Breast epithelium (tissue), 4 donors: ENCODE measurements around the gene LZTS3. TPM values are rescaled to one million over a fixed set of nuclear protein-coding genes. Genes with fewer than 3 reads are reported as not detected.
"Not testable (repeated sequence)": the region's sequence is repeated elsewhere in the genome, so short reads cannot be mapped to it uniquely, and the experiment has no call there.

Experiments
- DNase-seq, 2 donors: peaks; one replicate each; pipeline ENCODE4 v3.0.0-alpha.2; 2019; ENCODE audit warnings: low spot score in 2 of 2
- H3K27ac ChIP-seq, 2 donors: fragments of 200-600 bp; sonication (generic) in 1 of 2; one replicate each; pipeline ENCODE4 v1.5.1; 2016 to 2019; ENCODE audit warnings: mild to moderate bottlenecking in 1 of 2
- H3K27me3 ChIP-seq, 2 donors: fragments of 200-600 bp; sonication (generic) in 1 of 2; one replicate each; pipeline versions ENCODE4 v1.5.1 to v1.6.0; 2017 to 2019; ENCODE audit warnings: control low read depth in 1 of 2, mild to moderate bottlenecking in 1 of 2
- H3K36me3 ChIP-seq: fragments of 200-600 bp; one replicate; pipeline ENCODE4 v1.5.1; 2019
- H3K4me1 ChIP-seq, 2 donors: fragments of 200-600 bp; sonication (generic); one replicate each; pipeline ENCODE4 v1.5.1; 2016 to 2019; ENCODE audit warnings: control low read depth in 1 of 2
- H3K4me3 ChIP-seq, 3 donors: fragments of 200-600 bp; sonication (generic); 1 replicate in 2 of 3; 2 replicates in 1 of 3; pipeline ENCODE4 v1.5.1; 2016 to 2019; ENCODE audit warnings: mild to moderate bottlenecking in 3 of 3, moderate library complexity in 2 of 3
- H3K9me3 ChIP-seq, 2 donors: fragments of 200-600 bp; sonication (generic) in 1 of 2; one replicate each; pipeline ENCODE4 v1.5.1; 2016 to 2019; ENCODE audit warnings: control low read depth in 1 of 2
- POLR2A ChIP-seq: fragments of 450-650 bp; IDR thresholded peaks from one replicate; pipeline ENCODE4 v1.6.1; 2016; ENCODE audit warnings: antibody characterized with exemption, mild to moderate bottlenecking, moderate library complexity
- POLR2AphosphoS5 ChIP-seq, 3 donors: sonication (generic); formaldehyde crosslinking; IDR thresholded peaks; one replicate each; pipeline ENCODE4 v1.6.1; 2017; ENCODE audit warnings: antibody characterized with exemption in 3 of 3
- intact Hi-C: fragments of 100-400 bp; cut with DNase I; formaldehyde crosslinking; loops from one replicate; pipeline ENCODE4 v1.15.1; 2023; ENCODE audit warnings: low total_unique reads
- total RNA-seq, 3 donors: library from RNA; depleted of rRNA; stranded (reverse); fragments of >200 nt; gene quantifications; one replicate each; pipeline ENCODE4 v1.1.0, GENCODE V29; 2016
- TF ChIP-seq, protein P1 (sequence below), 3 donors: fragments of 450-650 bp; IDR thresholded peaks; one replicate each; pipeline ENCODE4 v1.5.1; 2016 to 2017; ENCODE audit warnings: antibody characterized with exemption in 3 of 3, mild to moderate bottlenecking in 3 of 3, moderate library complexity in 3 of 3

The LZTS3 gene
- total RNA-seq, 3 donors from 2014 or later, result 9.3 to 12.1 (median 11.3) TPM

DNA sequence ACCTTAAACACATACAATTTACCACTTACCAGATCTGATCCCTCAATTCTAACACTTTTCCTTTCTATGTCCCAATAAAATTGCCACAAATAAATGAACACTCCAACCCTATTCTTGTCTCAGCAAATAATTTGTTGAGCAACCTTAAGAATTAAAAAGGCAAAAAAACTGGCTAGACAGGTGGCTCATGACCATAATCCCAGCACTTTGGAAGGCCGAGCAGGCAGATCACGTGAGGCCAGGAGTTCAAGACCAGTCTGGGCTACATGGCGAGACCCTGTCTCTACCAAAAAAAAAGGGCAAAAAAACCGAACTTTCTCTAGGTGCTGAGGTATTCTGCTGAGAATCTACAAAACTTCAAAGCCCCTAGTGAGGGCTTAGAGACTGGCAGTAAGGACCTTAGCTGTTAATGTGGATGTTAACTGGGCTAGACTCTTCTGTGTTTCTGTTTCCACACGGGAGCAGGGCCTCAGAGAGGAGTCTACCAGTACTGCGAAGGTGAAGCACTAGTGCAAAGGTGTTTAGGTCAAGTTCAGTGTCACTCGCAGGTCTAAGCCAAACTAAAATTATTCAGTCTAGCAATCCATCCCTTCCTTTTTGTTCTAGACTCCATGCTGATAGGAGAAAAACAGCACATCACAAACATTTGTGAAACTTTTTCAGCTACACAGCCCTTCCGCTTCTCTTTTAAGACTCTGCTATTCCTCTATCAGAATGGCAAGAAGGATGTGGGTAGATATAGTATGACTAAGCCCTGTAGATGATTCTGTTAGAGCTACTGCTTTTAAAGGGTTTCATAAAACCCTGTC is 16.3 kb downstream of the LZTS3 start:
- DNase-seq, result no peak
- intact Hi-C loops, result no loop called here
- Histone ChIP-seq H3K4me1 (peaks cover 15 to 19% of the 10 kb centered on the region in 2 donors), H3K27ac (peak overlapping the region in 1 of 2 donors; percentile 2), H3K9me3 (no peaks in the 10 kb centered on the region), H3K4me3 (peak overlapping the region in 1 of 3 donors; percentile 86), H3K36me3 (no peaks in the 10 kb centered on the region), H3K27me3 (no peaks in the 10 kb centered on the region)
- TF ChIP-seq POLR2AphosphoS5 (IDR thresholded peaks at IDR 0.05), result no peak
- TF ChIP-seq POLR2A, result no peak
- TF ChIP-seq, protein P1, sequence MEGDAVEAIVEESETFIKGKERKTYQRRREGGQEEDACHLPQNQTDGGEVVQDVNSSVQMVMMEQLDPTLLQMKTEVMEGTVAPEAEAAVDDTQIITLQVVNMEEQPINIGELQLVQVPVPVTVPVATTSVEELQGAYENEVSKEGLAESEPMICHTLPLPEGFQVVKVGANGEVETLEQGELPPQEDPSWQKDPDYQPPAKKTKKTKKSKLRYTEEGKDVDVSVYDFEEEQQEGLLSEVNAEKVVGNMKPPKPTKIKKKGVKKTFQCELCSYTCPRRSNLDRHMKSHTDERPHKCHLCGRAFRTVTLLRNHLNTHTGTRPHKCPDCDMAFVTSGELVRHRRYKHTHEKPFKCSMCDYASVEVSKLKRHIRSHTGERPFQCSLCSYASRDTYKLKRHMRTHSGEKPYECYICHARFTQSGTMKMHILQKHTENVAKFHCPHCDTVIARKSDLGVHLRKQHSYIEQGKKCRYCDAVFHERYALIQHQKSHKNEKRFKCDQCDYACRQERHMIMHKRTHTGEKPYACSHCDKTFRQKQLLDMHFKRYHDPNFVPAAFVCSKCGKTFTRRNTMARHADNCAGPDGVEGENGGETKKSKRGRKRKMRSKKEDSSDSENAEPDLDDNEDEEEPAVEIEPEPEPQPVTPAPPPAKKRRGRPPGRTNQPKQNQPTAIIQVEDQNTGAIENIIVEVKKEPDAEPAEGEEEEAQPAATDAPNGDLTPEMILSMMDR (IDR thresholded peaks at IDR 0.05), result no peak

DNA sequence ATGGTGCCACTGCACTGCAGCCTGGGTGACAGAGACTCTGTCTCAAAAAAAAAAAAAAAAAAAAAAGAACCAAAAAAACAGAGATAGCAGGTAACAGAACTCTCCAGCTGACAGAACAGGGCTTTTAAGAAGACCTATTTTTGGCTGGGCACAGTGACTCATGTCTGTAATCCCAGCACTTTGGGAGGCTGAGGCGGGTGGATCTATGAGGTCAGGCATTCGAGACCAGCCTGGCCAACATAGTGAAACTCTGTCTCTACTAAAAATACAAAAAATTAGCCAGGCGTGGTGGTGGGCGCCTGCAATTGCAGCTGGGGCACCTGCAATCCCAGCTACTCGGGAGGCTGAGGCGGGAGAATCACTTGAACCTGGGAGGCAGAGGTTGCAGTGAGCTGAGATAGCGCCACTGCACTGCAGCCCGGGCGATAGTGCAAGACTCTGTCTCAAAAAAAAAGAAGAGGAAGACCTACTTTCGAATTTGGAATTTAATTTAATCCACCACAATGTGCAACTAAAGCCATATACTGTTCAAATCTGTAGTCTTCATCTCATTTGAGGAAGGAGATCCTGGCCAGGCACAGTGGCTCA is 21.2 kb downstream of the LZTS3 start:
- H3K36me3 ChIP-seq, H3K4me1 ChIP-seq, intact Hi-C loops, H3K27ac ChIP-seq, H3K4me3 ChIP-seq, DNase-seq, H3K9me3 ChIP-seq, H3K27me3 ChIP-seq: not testable (repeated sequence)

DNA sequence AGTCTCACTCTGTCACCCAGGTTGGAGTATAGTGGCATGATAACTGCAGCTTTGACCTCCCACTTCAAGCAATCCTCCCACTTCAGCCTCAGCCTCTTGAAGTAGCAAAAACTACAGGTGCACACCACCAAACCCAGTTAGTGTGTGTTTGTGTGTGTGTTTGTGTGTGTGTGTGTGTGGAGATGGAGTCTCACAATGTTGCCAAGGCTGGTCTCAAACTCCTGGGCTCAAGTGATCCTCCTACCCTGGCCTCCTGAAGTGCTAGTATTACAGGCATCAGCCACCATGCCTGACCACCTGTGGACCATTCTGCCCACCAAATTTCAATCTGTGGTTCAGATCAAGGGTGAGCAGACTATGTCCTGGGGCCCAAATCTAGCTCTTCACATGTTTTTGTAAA is 22.4 kb downstream of the LZTS3 start:
- no peaks in the 10 kb centered on the region for H3K27me3 ChIP-seq
- no peak for DNase-seq
- intact Hi-C loops, result no loop called here
- H3K9me3 ChIP-seq, result no peaks in the 10 kb centered on the region
- TF ChIP-seq POLR2AphosphoS5 (IDR thresholded peaks at IDR 0.05) (no peak), POLR2A (no peak)
- TF ChIP-seq, protein P1 (IDR thresholded peaks at IDR 0.05), result no peak
- no peaks in the 10 kb centered on the region for H3K36me3 ChIP-seq
- no peak overlapping the region for H3K4me3 ChIP-seq
- H3K27ac ChIP-seq, result no peak overlapping the region
- H3K4me1 ChIP-seq, result no peaks in the 10 kb centered on the region

DNA sequence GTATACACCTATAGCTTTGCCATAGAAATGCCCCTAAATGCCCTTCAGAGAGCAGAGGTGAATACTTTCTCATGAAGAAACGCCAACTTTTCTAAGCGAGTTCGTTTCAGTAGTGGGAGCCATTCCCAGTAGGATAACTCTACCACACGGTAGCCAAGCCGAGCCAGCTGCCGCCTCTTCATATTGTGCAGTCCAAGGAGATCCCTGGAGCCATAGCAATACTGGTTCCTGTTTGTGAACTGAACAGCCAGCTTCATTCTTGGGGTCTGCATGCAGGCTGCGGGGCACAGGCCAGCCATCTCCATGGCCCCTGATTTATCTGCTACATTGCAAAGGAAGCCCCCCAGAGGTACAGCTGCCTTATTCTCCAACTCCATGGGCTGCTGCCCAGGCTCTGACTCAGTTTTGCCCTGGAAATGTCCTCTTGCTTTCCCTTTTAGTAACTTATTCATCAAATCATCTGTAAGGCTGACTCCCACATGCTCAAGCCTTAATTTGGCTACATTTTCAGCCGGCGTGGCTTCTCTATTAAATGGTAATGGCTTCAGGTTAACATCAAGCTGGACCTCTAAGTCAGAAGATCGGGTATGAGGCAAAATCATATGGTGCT is 26.5 kb downstream of the LZTS3 start:
- H3K36me3 ChIP-seq, result no peaks in the 10 kb centered on the region
- no peak overlapping the region for H3K4me3 ChIP-seq
- no peaks in the 10 kb centered on the region for H3K27me3 ChIP-seq
- no peaks in the 10 kb centered on the region for H3K9me3 ChIP-seq
- no peak for DNase-seq
- TF ChIP-seq POLR2AphosphoS5 (IDR thresholded peaks at IDR 0.05), result no peak
- TF ChIP-seq POLR2A, result no peak
- TF ChIP-seq, protein P1 (IDR thresholded peaks at IDR 0.05), result no peak
- H3K4me1 ChIP-seq, result no peaks in the 10 kb centered on the region
- intact Hi-C loops, result no loop called here
- H3K27ac ChIP-seq, result no peak overlapping the region

DNA sequence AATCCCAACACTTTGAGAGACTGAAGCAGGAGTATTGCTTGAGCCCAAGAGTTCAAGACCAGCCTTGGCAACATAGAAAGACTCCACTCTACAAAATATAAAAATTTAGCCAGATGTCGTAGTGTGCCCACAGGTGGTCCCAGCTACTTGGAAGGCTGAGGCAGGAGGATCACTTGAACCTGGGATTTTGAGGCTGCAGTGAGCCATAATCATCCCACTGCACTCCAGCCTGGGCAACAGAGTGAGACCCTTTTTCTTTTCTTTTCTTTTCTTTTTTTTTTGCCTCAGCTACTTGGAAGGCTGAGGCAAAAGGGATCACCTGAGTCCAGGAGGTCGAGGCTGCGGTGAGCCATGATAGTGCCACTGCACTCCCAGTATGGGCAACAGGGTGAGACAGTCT is 31.6 kb downstream of the LZTS3 start:
- Histone ChIP-seq H3K9me3 (no peaks in the 10 kb centered on the region), H3K27me3 (no peaks in the 10 kb centered on the region), H3K4me3 (no peak overlapping the region), H3K27ac (no peak overlapping the region), H3K4me1 (no peaks in the 10 kb centered on the region), H3K36me3 (no peaks in the 10 kb centered on the region)
- intact Hi-C loops, result no loop called here
- DNase-seq, result no peak
- TF ChIP-seq, protein P1 (IDR thresholded peaks at IDR 0.05), result no peak
